ENCODE results near the gene AZIN2.
"Not testable (repeated sequence)": the region's sequence is repeated elsewhere in the genome, so short reads cannot be mapped to it uniquely, and the experiment has no call there.

AZIN2 gene
- total RNA-seq = 0.87 to 9.3 reads per million in 2 experiments

GRCh38 chr1:33080885-33081553, at the start of gene AZIN2:
TSS of gene AZIN2 (plus strand) at chr1:33081153. CDS start at chr1:33082250, 1,097 bp downstream.
- DNase-seq (ENCODE audit: low read depth) = peak; percentile 97

GRCh38 chr1:33031506-33031905, 49.4 kb upstream of the AZIN2 start:
- DNase-seq (ENCODE audit: low read depth) = no peak

- DNase-seq (ENCODE audit: low read depth) = no peak
Observed at GRCh38 chr1:33032126-33032869, 48.7 kb upstream of the AZIN2 start.

- DNase-seq (ENCODE audit: low read depth) = no peak
Observed at GRCh38 chr1:33036051-33036525, 44.9 kb upstream of the AZIN2 start.

- peak; percentile 78 for DNase-seq (ENCODE audit: low read depth)
Observed at GRCh38 chr1:33036526-33037503, 44.1 kb upstream of the AZIN2 start, which contains the start of gene AK2. TSS of gene AK2 (minus strand) at chr1:33036883. CDS start at chr1:33036828, 55 bp downstream.

GRCh38 chr1:33039840-33040239, 41.1 kb upstream of the AZIN2 start:
- DNase-seq (ENCODE audit: low read depth) = no peak

- no peak for DNase-seq (ENCODE audit: low read depth)
Observed at GRCh38 chr1:33041026-33041425, 39.9 kb upstream of the AZIN2 start.

- DNase-seq (ENCODE audit: low read depth) = no peak
Observed at GRCh38 chr1:33042831-33043230, 38.1 kb upstream of the AZIN2 start.

GRCh38 chr1:33043267-33044092, 37.5 kb upstream of the AZIN2 start:
- DNase-seq (ENCODE audit: low read depth) = no peak

GRCh38 chr1:33045246-33045645, 35.7 kb upstream of the AZIN2 start:
- DNase-seq (ENCODE audit: low read depth) = no peak

- DNase-seq (ENCODE audit: low read depth) = no peak
Observed at GRCh38 chr1:33045814-33046213, 35.1 kb upstream of the AZIN2 start.

GRCh38 chr1:33046234-33046633, 34.7 kb upstream of the AZIN2 start:
- DNase-seq (ENCODE audit: low read depth) = not testable (repeated sequence)

GRCh38 chr1:33047290-33047689, 33.7 kb upstream of the AZIN2 start:
- DNase-seq (ENCODE audit: low read depth) = no peak

GRCh38 chr1:33047839-33048305, 33.1 kb upstream of the AZIN2 start:
- no peak for DNase-seq (ENCODE audit: low read depth)

GRCh38 chr1:33048426-33048825, 32.5 kb upstream of the AZIN2 start:
- DNase-seq (ENCODE audit: low read depth) = no peak

- DNase-seq (ENCODE audit: low read depth) = no peak
Observed at GRCh38 chr1:33049371-33049770, 31.6 kb upstream of the AZIN2 start.

- DNase-seq (ENCODE audit: low read depth) = no peak
Observed at GRCh38 chr1:33050221-33051076, 30.5 kb upstream of the AZIN2 start.

- DNase-seq (ENCODE audit: low read depth) = peak; percentile 4
Observed at GRCh38 chr1:33055210-33056008, 25.5 kb upstream of the AZIN2 start.

- no peak for DNase-seq (ENCODE audit: low read depth)
Observed at GRCh38 chr1:33056426-33056825, 24.5 kb upstream of the AZIN2 start.
